GM19351 (cell line): Measurements from ENCODE around the gene MCUB.
A peak's percentile ranks its signal among the peaks of the same experiment; 100 is the strongest.
"Not testable (repeated sequence)": the region's sequence is repeated elsewhere in the genome, so short reads cannot be mapped to it uniquely, and the experiment has no call there.

Experiments used
- ATAC-seq: cut with Tn5 transposase; IDR thresholded peaks from one replicate; pipeline ENCODE4 v1.9.1; 2021; ENCODE audit warnings: mild to moderate bottlenecking, moderate library complexity; ENCODE audit not compliant: unreplicated experiment

The MCUB gene

GRCh38 chr4:109559983-109560686 lies at the start of gene MCUB:
Gene MCUB (plus strand): TSS chr4:109560246. CDS start chr4:109560338, 92 bp downstream.
- peak; percentile 86 for ATAC-seq

GRCh38 chr4:109510687-109511086 lies 49.4 kb upstream of the MCUB start:
- no peak for ATAC-seq

GRCh38 chr4:109511414-109511813 lies 48.6 kb upstream of the MCUB start:
- no peak for ATAC-seq

GRCh38 chr4:109513368-109513767 lies 46.7 kb upstream of the MCUB start:
- not testable (repeated sequence) for ATAC-seq

- ATAC-seq: no peak
These were observed 27.9 kb upstream of the MCUB start for GRCh38 chr4:109532182-109532581.

GRCh38 chr4:109545401-109545800 lies 14.6 kb upstream of the MCUB start:
- no peak for ATAC-seq

- ATAC-seq: no peak
These were observed 12.7 kb upstream of the MCUB start for GRCh38 chr4:109547394-109547793.

GRCh38 chr4:109548655-109549054 lies 11.4 kb upstream of the MCUB start:
- ATAC-seq: no peak

- ATAC-seq: no peak
These were observed 7.8 kb upstream of the MCUB start for GRCh38 chr4:109552237-109552636.

- no peak for ATAC-seq
These were observed 6.9 kb upstream of the MCUB start for GRCh38 chr4:109553130-109553529.

GRCh38 chr4:109554971-109555370 lies 5.1 kb upstream of the MCUB start:
- no peak for ATAC-seq

GRCh38 chr4:109557433-109557832 lies 2.6 kb upstream of the MCUB start:
- no peak for ATAC-seq

GRCh38 chr4:109558095-109558494 lies 2.0 kb upstream of the MCUB start:
- not testable (repeated sequence) for ATAC-seq

- ATAC-seq: peak; percentile 20
These were observed 442 bp upstream of the MCUB start for GRCh38 chr4:109559625-109559982.

GRCh38 chr4:109560687-109561461 lies 828 bp downstream of the MCUB start:
- ATAC-seq: peak; percentile 67

- ATAC-seq: no peak
These were observed 2.6 kb downstream of the MCUB start for GRCh38 chr4:109562457-109563239.

- no peak for ATAC-seq
These were observed 11.4 kb downstream of the MCUB start for GRCh38 chr4:109571494-109571893.

GRCh38 chr4:109572154-109572553 lies 12.1 kb downstream of the MCUB start:
- no peak for ATAC-seq

GRCh38 chr4:109574443-109574850 lies 14.4 kb downstream of the MCUB start:
- ATAC-seq: no peak

- ATAC-seq: peak; percentile 44
These were observed 15.1 kb downstream of the MCUB start for GRCh38 chr4:109574931-109575804.

- no peak for ATAC-seq
These were observed 16.4 kb downstream of the MCUB start for GRCh38 chr4:109576462-109576861.
